ENCODE results near the gene SLC9A8.

Gene SLC9A8

DNA sequence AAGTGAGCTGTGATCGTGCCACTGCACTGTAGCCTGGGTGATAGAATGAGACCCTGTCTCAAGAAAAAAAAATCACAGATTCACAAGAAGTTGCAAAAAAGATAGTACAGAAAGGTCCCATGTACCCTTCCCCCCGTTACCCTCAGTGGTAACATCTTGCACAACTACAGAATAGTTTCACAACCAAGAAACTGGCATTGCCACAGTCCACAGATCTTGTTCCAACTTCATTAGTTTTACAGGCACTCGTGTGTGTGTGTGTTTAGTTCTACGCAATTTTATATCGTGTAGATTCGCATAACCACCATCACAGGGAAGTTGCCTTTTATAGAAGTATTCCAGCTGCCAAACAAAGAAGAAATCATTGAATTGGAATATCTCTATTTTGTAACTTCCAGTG is 83.6 kb downstream of the SLC9A8 start:
- no peak for DNase-seq

DNA sequence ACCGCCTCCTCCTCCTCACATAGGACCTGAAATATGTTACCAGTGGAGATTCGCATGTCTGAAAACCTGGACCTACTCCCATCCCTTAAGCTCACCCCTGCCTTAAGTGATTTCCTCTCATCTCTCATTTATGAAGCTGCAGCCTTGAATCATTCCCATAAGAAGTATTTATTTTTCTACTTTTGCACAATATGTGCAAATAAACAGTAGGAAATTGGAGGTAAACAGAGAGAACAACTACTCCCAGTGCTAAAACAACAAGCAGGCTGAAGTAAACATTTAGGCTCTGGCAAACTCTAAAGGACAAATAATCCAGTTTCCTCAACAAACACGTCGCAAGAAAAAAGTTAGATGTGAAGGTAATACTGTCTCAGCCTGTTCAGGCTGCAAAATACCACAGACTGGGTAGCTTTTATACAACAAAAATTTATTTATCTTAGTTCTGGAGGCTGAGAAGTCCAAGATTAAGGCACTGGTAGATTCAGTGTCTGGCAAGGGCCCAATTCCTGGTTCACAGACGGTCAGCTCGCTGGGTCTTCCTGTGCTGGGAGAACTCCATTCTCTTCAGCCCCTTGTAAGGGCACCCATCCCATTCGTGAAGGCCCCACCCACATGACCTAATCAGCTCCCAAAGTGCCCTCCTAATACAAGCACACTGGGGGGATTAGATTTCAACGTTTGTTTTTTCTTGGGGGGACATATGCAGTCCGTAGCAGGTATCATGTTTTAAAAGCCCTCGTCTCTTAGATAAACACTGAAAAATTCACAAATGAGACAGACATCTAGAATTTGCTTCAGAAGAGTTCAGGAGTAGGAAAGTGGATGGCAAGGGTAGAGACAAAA is 87.1 kb downstream of the SLC9A8 start:
- no peak for DNase-seq

DNA sequence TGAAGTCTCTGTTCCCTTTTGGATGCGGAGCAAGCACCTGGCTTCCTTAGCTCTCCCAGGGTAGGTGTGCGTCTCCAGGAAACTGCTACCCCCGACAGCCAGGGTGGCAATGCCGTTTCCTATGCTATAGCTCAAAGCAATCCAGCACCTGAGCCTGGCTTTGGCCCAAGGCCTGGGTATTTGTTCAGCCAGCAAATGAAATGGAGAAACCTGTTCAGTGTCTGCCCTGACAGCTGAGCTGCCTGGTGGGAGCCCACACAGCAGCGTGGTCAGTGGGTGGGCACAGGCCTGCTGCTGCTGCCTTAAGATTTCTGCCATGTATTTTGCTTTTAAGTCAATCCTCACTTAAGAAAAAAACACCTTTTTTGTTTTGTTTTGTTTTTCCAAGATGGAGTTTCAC is 89.0 kb downstream of the SLC9A8 start:
- no peak for DNase-seq

DNA sequence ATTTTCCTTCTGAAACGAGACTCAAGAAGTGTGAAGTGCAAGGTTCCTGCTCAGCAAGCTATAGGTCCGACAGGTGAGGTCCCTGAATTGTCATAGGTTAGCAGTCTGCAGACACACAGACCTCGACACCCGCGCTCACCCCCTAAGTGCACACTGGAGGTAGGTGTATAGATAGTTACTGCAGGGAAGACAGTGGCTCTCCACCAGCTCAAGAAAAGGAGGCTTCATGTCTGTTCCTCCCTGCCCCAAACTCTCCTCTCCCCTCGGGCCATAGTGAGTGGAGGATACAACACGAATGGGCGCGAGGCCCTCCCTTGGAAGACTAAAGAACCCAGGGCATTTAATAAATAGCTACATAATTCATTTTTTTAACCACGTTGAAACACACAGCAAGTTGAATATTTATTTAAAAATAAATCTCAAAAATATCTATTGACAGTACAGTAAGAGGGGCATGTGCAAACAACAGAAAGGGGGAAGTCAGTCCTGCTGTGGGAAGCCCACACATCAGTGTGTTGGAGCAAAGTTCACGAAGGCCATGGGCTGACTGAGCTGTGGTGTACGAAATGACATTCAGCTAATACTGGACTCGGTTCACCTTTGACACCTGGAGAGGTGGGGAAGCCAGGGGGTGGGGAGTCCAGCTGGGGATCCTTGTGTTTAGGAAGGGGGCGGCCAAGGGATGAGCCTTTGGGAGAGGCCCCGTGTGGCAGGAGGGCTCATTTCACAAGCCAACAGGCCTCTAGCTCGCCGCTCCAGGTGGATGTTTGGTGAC is 92.0 kb downstream of the SLC9A8 start:
- no peak for DNase-seq

DNA sequence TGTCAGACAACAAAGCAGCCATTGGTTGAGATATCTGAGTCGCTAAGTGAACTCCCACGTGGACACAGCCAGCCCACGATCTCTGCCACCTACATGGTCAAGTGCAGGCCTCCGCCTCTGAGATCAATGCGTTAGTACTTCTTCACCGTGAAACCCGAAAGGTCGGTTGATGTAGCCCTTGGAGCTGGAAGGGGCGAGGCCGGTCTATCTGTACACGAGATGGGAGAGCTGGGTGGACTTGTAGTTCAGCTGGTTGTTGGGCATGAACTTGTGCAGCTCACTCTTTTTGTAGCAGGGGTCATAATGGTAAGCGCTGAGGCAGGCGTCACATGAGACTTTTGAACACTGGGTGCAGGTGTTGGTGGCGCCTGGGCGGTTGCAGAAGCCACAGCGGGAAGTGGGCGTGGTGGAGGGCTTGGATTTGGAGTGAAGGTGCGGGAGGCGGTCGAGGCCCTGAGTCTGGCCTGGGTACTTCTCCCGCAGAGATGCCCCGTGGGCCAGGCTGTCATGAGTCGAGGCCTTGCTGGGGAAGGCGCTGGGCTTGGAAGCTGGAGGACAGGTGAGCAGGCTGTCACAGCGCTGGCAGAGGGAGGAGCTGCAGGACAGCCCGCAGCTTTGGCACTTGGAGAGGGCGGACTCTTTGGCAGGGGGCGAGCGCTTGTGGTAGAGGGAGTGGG is 92.9 kb downstream of the SLC9A8 start:
- DNase-seq: no peak

DNA sequence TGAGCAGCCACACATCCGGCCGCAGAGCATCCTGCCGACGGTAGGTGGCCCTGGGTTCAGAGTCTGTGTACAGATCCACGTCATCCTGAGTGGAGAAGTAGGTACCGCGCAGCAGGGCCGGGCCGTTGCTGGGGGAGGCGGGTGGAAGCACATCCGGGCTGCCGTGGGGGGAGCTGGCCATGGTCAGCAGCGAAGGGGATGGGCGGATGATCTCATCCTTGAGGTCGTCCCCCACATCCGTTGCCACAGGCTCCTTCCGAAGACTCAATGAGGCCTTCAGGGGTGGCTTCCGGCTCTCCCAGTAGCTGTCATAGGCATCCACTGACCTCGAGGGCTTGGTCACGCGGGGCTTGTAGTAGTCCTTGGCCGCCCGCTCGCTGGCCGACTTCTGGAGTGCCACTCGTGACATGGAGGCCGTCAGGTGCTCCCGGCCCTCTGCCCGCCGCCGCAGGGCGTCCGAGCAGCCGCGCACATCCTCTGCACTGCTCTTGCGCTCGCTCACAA is 93.5 kb downstream of the SLC9A8 start:
- DNase-seq: no peak

DNA sequence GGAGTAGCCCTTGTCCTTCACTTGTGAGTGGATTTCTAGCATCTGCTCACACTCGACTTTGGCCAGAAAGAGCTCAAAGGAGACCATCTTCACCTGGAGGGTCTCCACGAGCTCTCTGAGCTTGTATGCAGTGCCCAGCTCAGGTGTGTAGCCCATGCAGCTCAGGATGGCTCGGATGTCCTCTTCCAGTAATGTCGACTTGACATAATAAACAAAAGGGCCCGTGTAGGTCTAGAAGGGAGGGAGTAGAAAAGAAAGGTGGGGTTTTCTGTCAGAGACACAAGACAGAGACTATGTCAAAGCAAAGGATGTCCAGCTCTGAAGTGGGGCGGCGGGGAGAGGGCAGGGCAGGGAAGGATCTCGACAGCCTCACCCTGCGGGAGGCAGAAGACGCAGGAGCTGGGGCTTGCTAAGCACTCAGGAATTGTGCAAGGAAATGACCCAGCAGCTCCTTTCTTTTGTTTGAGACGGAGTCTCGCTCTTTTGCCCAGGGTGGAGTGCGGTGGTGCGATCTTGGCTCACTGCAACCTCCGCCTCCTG is 94.1 kb downstream of the SLC9A8 start:
- DNase-seq: no peak

DNA sequence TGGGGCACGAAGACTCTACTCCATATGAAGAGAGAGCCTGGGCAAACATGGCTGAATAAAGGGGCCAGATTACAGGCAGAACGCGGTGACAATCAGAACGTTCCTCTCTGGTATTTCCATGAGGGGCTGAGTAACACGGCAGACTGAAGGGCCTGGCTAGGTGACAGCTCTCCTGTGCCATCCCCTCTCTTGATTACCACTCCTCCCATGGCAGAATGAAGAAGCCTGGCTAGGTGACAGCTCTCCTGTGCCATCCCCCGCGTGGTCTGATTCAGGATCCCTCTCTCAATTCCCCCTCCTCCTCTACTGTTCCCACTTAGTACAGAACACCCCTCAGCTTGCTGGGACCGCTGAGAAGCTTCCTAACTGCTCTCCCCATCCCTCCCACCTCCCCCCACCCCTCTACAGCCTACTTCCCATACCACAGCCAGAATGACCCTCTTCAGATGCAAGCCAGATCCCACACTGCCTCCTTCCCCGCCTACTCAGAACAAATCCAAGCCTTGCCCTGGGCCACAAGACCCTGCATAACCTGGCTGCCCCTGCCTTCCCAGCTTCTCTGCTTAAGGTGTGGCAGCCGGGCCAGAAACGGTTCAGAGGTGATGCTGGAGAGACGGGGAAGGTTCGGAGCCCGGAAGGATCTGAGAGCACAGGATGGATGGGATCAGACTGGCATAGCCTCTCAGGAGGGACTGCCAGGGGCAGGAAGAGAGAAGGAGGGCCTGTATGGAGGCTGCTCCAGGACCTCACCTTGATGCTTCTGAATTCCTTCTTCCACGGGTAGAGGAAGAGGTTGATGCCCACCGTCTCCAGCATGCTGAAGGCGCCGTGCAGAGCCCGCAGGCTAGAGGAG is 95.0 kb downstream of the SLC9A8 start:
- DNase-seq: no peak

DNA sequence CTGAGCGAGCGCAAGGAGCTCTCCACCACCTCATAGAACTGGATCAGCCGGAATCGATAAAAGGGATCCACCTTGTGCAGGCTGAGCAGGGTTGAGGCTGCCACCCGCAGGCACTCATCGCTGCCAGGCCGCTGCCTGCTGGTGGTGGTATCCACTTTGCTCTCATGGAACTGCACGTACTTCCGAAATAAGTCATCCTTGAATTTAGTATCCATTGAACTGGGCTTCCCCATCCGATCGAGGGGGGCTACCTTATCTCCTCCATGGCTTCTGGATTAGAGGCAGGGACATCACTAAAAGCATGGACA is 95.6 kb downstream of the SLC9A8 start:
- DNase-seq: no peak

DNA sequence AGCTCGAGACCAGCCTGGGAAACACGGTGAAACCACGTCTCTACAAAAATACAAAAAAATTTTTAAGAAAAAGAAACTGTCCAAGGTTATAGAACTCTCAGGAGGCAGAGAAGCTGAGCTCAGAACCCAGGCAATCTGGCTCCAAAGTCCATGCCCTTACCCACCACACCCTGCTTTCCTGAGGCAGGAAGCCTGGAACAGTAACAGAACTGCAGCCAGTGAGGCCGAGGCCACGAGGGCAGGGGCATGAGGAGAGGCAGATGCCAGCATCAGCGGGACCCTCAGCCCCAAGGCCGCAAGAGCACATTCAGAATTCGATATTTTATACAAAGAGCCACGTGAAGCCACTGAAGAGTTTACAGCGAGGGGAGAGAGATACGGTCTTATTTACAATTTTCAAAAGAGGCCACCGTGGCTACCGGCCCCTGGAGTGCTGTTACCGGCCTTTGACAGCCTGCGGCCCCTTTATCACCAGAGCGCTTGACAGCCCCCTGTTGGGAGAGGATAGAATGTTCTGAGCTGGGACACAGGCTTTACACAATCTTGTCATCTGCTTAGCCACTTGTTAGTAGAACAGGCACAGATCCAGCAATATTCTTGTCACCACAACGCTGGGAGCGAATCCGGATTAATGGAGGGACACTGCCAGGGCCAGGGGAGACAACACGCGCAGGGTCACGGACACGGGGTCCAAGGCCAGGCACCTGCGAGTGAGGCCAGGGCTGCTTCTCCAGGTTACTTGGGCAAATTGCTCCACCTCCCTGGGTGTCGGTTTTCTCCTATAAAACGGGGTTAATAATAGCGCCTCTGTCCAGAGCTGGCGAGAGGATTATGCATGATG is 97.1 kb downstream of the SLC9A8 start:
- DNase-seq: no peak

DNA sequence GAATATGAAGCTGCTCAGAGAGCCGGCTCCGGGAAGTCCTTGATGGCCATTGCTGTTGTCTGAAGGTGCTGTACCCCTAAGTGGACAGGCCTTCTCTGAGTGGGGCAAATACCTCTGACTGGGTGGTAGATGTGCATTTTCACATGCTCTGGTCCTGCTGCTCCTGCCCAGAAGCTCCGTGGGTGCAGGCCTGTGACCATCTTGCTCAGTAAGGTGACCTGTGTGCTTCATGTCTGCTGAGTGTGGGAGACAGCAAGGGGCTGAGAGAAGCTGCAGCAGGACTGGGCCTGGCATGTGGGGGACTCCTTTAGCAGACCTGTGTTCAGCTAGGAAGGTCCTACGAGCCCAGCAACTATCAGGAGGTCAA is 97.7 kb downstream of the SLC9A8 start:
- no peak for DNase-seq

DNA sequence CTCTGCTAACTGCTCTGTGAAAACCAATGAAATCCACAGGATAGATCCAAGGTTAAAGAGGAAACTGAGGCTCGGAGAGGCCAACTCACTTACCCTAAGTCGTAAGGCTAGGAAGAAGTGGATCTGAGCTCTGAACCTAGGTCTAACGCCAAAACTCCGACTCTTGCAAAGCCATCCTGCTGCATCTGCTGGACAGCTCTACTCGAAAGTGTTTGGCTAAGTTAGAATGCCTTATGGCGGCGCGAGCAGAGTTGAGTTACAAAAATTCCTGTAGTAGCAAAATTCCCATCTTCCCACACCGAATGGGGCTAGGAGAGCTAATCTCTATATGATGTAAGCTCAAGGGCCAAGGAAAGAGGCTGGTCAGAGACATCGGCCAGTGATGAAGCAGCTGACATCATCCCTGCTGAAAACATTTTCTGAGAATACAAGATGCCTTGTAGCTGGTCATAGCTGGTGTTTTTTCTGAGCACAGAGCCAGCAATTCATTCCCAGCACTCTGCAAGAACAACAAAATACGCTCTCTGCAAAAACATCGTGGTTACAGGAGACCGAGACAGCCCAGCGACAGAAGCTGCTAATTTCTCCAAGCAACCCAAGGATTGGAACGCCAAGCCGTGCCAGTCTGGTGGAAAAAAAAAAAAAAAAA is 100.9 kb downstream of the SLC9A8 start:
- no peak for DNase-seq

DNA sequence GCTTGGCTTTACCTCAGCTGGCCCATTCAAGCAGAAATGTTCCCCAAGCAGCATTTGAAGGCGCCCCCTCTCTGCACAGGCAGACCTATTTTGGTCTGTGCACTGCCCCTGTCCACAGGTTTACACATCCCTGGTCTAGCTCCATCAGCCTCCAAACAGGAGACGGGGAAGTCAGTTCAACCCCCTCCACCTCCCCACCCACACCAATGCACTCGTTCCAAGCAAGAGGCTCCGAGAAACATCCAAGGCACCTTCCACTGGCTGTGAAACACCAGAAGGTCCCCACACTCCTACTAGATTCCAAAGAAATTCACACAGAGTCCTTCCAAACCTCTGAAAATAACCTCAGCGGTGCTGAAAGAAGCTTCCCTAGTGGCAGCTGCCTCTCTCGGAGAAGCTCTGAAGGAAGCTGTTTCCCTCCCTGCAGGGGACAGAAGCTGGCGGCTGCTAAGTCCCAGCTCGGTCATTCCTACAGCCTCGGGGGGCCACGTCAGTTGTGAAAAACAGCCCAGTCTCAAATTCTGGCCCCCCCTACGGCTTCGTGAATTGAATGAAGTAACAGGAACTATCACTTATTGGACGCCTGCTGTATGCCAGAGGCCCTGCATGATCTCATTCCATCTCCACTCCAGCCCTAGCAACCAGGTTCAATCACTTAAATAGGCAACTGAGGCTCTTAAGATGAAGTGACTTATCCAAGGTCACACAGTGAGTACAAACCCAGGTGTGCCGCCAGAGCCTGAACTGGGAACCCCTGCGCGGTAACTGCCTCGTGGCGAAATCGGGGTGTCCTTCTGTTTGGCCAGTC is 101.9 kb downstream of the SLC9A8 start:
- DNase-seq: no peak

DNA sequence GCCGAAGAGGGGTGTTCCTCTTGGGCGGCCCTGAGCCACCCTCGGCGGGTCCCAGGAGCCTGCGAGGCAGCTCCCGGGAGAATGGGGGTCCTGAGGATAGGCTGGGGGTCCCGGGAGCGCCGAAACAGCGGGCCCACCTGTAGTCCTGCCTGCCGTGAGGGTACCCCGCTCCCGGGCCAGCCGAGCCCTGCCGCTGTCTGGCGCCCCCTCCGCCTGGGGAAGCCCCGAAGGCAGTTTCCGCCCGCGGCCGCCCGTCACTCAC is 102.4 kb downstream of the SLC9A8 start:
- no peak for DNase-seq

DNA sequence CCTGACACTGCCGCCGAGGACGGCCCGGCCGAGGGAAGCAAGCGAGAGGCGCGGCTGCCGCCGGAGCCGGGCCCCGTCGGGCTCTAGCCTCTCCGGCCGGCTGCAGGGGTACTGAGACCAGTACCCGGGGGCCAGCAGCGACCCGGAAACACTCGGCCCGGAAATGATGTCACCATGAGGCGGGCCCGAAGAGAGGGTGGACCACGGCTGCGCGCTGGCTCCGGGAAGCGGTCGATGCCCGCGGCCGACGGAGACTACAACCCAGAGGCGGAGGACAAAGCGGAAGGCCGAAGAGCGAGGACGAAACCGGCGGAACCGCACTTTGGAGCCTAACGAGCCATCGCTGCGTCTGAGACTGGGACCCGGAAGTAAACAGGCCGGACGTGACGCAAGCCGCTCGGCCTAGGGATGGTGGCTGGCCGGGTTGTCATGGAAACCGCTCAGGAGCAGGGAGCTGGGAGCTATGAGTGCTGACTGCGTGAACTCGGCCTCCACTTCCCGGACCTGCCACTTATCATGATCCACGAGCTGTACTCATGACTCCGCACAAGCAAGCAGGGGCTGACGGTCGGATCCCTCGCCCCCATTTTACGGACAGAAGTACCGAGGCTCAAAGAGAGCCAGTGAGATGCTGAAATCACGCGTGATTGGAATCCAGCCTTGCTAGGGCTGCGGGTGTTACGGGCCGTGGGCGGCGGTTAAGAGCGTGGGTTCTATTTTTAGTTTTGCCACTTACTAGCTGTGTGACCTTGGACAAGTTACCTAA is 102.9 kb downstream of the SLC9A8 start, which contains the start of gene SPATA2:
Gene SPATA2 (minus strand): TSS at position 150 of the 766 bp plus-strand sequence. CDS start 7,039 bp downstream, outside the sequence.
- peak; percentile 92 for DNase-seq

DNA sequence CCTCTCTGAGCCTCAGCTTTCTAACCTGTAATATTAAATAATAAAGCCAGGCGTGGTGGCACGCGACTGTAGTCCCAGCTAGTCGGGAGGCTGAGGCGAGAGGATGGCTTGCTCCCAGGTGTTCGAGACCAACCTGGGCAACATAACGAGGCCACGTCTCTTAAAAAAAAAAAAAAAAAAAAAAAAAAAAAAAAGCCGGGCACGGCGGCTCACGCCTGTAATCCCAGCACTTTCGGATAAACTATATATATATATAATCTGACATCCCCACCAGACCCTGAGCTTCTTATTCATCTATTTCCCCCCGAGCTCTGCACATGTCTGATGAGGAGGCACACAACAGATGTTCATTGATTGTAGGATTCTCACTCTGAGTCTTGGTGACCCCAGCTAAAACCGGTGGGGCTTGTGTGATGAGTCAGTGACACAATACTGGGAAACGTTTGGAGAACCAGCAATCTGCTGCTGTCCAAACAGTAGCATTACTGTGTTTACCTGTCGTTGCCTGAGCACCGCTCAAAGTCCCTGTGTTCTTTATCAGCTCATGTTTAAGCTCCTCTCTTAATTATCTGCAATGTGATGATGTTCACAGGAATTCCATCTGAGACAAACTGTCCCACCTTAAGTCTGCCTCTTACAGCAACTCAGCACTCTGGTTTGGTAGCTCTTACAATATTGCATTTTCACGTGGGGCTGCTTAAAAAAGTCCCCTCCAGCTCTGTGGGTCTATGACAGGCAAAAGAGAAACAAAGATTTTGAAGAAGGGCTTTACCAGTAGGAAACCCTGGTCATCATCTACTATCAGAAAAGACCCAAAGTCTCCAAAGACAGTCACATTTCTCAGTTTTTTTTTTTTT is 103.7 kb downstream of the SLC9A8 start:
- no peak for DNase-seq

DNA sequence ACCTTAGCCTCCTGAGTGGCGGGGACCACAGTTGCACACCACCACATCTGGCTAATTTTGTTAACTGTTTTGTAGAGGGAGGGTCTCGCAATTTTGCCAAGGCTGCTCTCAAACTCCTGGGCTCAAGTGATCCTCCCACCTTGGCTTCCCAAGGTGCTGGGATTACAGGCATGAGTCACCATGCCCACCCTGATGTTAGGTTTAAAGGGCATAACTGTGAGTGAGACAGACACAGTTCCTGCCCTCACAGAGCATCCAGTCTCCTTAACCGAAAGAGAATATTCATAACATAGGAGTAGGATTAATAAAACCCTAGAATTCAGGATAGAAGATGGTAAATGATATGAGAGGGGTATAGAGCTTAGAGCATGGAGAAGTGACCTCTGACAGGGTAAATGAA is 105.8 kb downstream of the SLC9A8 start:
- DNase-seq: no peak

DNA sequence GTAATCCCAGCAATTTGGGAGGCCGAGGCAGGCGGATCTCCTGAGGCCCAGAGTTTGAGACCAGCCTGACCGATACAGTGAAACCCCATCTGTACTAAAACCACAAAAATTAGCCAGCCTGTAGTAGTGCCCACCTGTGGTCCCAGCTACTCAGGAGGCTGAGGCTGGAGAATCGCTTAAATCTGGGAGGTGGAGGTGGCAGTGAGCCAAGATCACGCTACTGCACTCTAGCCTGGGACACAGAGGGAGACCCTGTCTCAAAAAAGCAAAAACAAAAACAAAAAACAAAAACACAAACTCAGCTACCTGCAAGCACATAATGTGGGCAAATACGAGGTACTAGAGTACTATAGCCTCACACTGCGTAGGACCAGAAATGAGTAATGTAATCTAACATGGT is 106.4 kb downstream of the SLC9A8 start:
- DNase-seq: no peak

DNA sequence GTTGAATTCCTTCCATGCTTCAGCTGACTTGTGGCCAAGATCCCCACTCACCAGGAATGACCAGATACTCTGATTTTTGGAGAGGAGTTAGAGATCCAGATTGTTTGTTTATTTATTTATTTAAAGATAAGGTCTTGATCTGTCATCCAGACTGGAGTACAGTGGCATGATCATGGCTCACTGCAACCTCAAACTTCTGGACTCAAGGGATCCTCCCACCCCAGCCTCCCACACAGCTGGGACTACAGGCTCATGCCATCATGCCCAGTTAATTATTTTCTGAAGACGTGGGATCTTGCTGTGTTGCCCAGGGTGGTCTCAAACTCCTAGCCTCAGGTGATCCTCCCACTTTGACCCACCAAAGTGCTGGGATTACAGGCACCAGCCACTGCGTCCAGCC is 106.8 kb downstream of the SLC9A8 start:
- no peak for DNase-seq

Measured in stimulated activated CD4-positive, alpha-beta T cell treated with anti-CD3 and anti-CD28 coated beads, Interleukin-4, amount 100 ng/mL, for 1 hour (primary cell).